Uterus (tissue), 2 donors: ENCODE data around the gene F2RL3.

Experiments
- CTCF ChIP-seq, 4 experiments: fragments of 200-600 bp in 2 of 4; fragments of 450-650 bp in 2 of 4; sonication (generic) in 2 of 4; IDR thresholded peaks; one replicate each; pipeline ENCODE4 v1.5.1; 2016 to 2019; ENCODE audit warnings: antibody characterized with exemption in 4 of 4, mild to moderate bottlenecking in 2 of 4, moderate library complexity in 1 of 4
- POLR2A ChIP-seq, 2 donors: fragments of 450-650 bp; IDR thresholded peaks; one replicate each; pipeline ENCODE4 v1.6.1; 2016; ENCODE audit warnings: antibody characterized with exemption in 2 of 2, mild to moderate bottlenecking in 1 of 2, moderate library complexity in 1 of 2

- TF ChIP-seq CTCF (IDR thresholded peaks at IDR 0.05) (no peak), POLR2A (IDR thresholded peaks at IDR 0.05) (no peak)
Measured at GRCh38 chr19:16874250-16874977, 14.4 kb upstream of the F2RL3 start.
